GM23248 (cell line): ENCODE results near the gene TSHR.

Experiments used
- EZH2 ChIP-seq: fragments of 200-600 bp; sonication (generic); IDR thresholded peaks from 2 replicates; pipeline ENCODE4 v1.6.1; 2018; ENCODE audit warnings: antibody characterized with exemption, mild to moderate bottlenecking; ENCODE audit not compliant: insufficient read depth, poor library complexity, severe bottlenecking
- EZH2phosphoT487 ChIP-seq: fragments of 200-600 bp; sonication (generic); IDR thresholded peaks from 2 replicates; pipeline ENCODE4 v1.6.1; 2018; ENCODE audit warnings: antibody characterized with exemption, moderate library complexity, mild to moderate bottlenecking, low read depth; ENCODE audit not compliant: insufficient read depth

DNA sequence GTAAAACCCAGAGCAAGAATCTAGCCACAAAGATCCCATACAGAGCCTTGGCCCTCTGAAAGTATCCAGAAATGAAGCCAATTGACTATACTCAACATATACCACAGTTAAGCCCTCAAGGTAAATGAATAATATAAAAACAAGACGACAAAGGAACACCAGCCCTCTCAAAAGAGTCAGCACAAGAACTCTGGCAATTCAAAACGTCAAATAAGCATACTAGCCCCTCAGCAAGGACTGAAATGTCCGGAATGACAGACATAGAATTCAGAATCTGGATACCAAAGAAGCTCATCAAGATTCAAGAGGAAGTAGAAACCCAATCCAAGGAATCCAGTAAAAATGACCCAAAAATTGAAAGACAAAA lies 215.4 kb downstream of the TSHR start:
- TF ChIP-seq EZH2phosphoT487 (no peak), EZH2 (no peak)
